Thyroid gland (tissue), 4 donors: ENCODE measurements around the gene EID2B.

Experiments used
- CTCF ChIP-seq, 6 experiments: fragments of 200-600 bp in 3 of 6; fragments of 450-650 bp in 3 of 6; sonication (generic) in 3 of 6; IDR thresholded peaks; one replicate each; pipeline ENCODE4 v1.5.1; 2016 to 2019; ENCODE audit warnings: antibody characterized with exemption in 6 of 6, mild to moderate bottlenecking in 2 of 6, inconsistent platforms in 1 of 6, moderate library complexity in 1 of 6
- POLR2A ChIP-seq, 2 donors: fragments of 450-650 bp; IDR thresholded peaks; one replicate each; pipeline ENCODE4 v1.6.1; 2017; ENCODE audit warnings: antibody characterized with exemption in 2 of 2, mild to moderate bottlenecking in 2 of 2, moderate library complexity in 1 of 2

GRCh38 chr19:39524495-39524894, 8.2 kb downstream of the EID2B start:
- TF ChIP-seq CTCF (IDR thresholded peaks at IDR 0.05): no peak
- TF ChIP-seq POLR2A (IDR thresholded peaks at IDR 0.05): no peak
